ENCODE results near the gene TNS2. TPM values are rescaled to one million over a fixed set of nuclear protein-coding genes. Genes with fewer than 3 reads are reported as not detected.
A peak's percentile ranks its signal among the peaks of the same experiment; 100 is the strongest.

The TNS2 gene
- total and polyA plus RNA-seq, 9 of the 15 experiments (the other 6 are each of a cell fraction or from before 2014, with no cell fraction given), result 0.28 to 3.1 (median 1.2) TPM; not detected in 1

DNA sequence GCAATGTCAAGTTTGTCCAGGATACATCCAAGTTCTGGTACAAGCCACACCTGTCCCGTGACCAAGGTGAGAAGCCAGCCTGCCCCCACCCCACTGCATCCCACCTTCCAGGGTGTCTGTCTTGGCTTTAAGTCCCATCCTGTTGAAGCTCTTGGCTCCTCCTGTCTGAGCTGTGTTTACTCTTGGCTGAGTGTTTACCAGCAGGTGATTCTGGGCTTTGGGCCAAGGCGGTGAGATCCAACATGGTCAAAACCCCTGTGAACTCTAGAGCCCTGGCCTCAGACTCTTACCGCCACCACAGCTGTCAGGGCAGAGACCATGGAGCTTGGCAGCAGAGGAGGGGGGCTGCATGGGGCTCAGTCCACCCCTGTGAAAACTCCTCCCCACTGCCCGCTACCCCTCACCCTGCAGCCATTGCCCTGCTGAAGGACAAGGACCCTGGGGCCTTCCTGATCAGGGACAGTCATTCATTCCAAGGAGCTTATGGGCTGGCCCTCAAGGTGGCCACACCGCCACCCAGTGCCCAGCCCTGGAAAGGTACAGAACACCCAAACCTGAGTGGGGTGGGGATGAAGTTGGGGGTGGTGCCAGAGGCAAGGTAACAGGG is 11.6 kb downstream of the TNS2 start:
- Histone ChIP-seq H3K9ac (ENCODE audit: insufficient read depth in 1 of 2, low read depth in 2 of 2, low read length in 2 of 2) (peak overlapping the region in 1 of 2 experiments; percentile 66; a peak in 1 of 4 replicates), H2AFZ (ENCODE audit: low read depth, low read length) (no peak overlapping the region), H3K79me2 (ENCODE audit: control insufficient read depth, insufficient read depth, low read length) (no peaks in the 10 kb centered on the region), H3K27me3 (ENCODE audit: control insufficient read depth in 2 of 2, insufficient read depth in 2 of 2, low read length in 2 of 2) (no peaks in the 10 kb centered on the region; a peak in 1 of 5 replicates), H3K4me3 (no peak overlapping the region), H4K20me1 (replicated peaks; ENCODE audit: control insufficient read depth, insufficient read depth, low read length) (no peaks in the 10 kb centered on the region), H3K9me1 (ENCODE audit: control insufficient read depth, insufficient read depth, low read length) (no peaks in the 10 kb centered on the region), H3K27ac (ENCODE audit: extremely low read depth, low read depth, low read length) (no peak overlapping the region), H3K9me3 (replicated peaks; ENCODE audit: control insufficient read depth, insufficient read depth, low read depth, low read length) (no peaks in the 10 kb centered on the region), H3K36me3 (ENCODE audit: control insufficient read depth, insufficient read depth, low read length) (peaks cover 6% of the 10 kb centered on the region; the same call in 2 of the 3 replicates), H3K4me1 (replicated peaks in 1 of 2; ENCODE audit: control insufficient read depth in 2 of 2, insufficient read depth in 2 of 2, low read length in 2 of 2) (peaks cover 16 to 55% of the 10 kb centered on the region in 2 experiments; a peak in 4 of 5 replicates), H3K4me2 (ENCODE audit: insufficient read depth, low read length) (no peak overlapping the region)
- WGBS (ENCODE audit: insufficient coverage, low coverage, missing lambda C conversion rate), result 29% methylated on average over 5 of the region's 5 CpGs
- CTCF ChIA-PET (ENCODE audit: low intra/inter-chr PET ratio), result no interaction called here
- intact Hi-C loops (cut with micrococcal nuclease) (loop anchor here (10.0 kb wide), 1 partner anchor 443 kb away; the partner anchor contains the start of genes NPFF and TARBP2), in situ Hi-C loops (cut with MboI) (loop anchor here (10.0 kb wide), 1 partner anchor 143 kb away; the partner anchor contains the start of gene ITGB7)
- DNase-seq (ENCODE audit: extremely low read depth in 1 of 4, low spot score in 3 of 4) (peak in 3 of 4 experiments; percentile 51 to 64 (median 64)), FAIRE-seq (peak; percentile 60), ATAC-seq (peak; percentile 81)
- POLR2A ChIA-PET, result interaction anchor here (0.6 to 1.0 kb wide), 3 partner anchors 10 to 238 kb away, joined by 3 to 4 read pairs (median 3); partner anchors contain the start of gene MYG1
- BruUV-seq (replicated peaks), result no TSS peak
- TF ChIP-seq, protein P1, sequence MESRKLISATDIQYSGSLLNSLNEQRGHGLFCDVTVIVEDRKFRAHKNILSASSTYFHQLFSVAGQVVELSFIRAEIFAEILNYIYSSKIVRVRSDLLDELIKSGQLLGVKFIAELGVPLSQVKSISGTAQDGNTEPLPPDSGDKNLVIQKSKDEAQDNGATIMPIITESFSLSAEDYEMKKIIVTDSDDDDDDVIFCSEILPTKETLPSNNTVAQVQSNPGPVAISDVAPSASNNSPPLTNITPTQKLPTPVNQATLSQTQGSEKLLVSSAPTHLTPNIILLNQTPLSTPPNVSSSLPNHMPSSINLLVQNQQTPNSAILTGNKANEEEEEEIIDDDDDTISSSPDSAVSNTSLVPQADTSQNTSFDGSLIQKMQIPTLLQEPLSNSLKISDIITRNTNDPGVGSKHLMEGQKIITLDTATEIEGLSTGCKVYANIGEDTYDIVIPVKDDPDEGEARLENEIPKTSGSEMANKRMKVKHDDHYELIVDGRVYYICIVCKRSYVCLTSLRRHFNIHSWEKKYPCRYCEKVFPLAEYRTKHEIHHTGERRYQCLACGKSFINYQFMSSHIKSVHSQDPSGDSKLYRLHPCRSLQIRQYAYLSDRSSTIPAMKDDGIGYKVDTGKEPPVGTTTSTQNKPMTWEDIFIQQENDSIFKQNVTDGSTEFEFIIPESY (CRISPR knock-in tag; IDR thresholded peaks at IDR 0.05), result peak; percentile 88
- TF ChIP-seq ZNF134 (CRISPR knock-in tag; conservative IDR thresholded peaks at IDR 0.05), result no peak
- no peak for TF ChIP-seq ZNF717 (CRISPR knock-in tag; IDR thresholded peaks at IDR 0.05)
- TF ChIP-seq, protein P2, sequence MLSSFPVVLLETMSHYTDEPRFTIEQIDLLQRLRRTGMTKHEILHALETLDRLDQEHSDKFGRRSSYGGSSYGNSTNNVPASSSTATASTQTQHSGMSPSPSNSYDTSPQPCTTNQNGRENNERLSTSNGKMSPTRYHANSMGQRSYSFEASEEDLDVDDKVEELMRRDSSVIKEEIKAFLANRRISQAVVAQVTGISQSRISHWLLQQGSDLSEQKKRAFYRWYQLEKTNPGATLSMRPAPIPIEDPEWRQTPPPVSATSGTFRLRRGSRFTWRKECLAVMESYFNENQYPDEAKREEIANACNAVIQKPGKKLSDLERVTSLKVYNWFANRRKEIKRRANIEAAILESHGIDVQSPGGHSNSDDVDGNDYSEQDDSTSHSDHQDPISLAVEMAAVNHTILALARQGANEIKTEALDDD (IDR thresholded peaks at IDR 0.05), result no peak
- no peak for TF ChIP-seq TAF15 (IDR thresholded peaks at IDR 0.05; ENCODE audit: low read depth, low read length)
- no peak for TF ChIP-seq CREB1 (IDR thresholded peaks at IDR 0.05)
- 0 out of 2 replicates have a peak, but pooled peaks have one; percentile 7 for TF ChIP-seq CREB1 (CRISPR knock-in tag; IDR thresholded peaks at IDR 0.05)
- peak; percentile 69; the same call in 1 of the 2 replicates for TF ChIP-seq FOXP1 (CRISPR knock-in tag; IDR thresholded peaks at IDR 0.05)
- TF ChIP-seq JUN (IDR thresholded peaks at IDR 0.05; ENCODE audit: borderline replicate concordance, low read depth, low read length), result no peak
- TF ChIP-seq JUN (CRISPR knock-in tag; IDR thresholded peaks at IDR 0.05; ENCODE audit: borderline replicate concordance), result 0 out of 2 replicates have a peak, but pooled peaks have one; percentile 33
- TF ChIP-seq NR2C1 (IDR thresholded peaks at IDR 0.05), result no peak
- no peak for TF ChIP-seq NR2C1 (tag; IDR thresholded peaks at IDR 0.05)
- TF ChIP-seq TSC22D4 (tag; IDR thresholded peaks at IDR 0.05), result no peak
- no peak for TF ChIP-seq ZKSCAN8 (CRISPR knock-in tag; IDR thresholded peaks at IDR 0.05)
- no peak for TF ChIP-seq ZNF121 (CRISPR knock-in tag; conservative IDR thresholded peaks at IDR 0.05)
- no peak for TF ChIP-seq RBBP5 (IDR thresholded peaks at IDR 0.05; ENCODE audit: borderline replicate concordance, insufficient read depth, low read length, poor library complexity, severe bottlenecking)
- TF ChIP-seq KLF6 (CRISPR knock-in tag; IDR thresholded peaks at IDR 0.05; ENCODE audit: borderline replicate concordance), result no peak
- no peak for TF ChIP-seq ZNF830 (CRISPR knock-in tag; IDR thresholded peaks at IDR 0.05)
- TF ChIP-seq SMARCC2 (IDR thresholded peaks at IDR 0.05; ENCODE audit: low read depth), result no peak
- TF ChIP-seq, protein P3, sequence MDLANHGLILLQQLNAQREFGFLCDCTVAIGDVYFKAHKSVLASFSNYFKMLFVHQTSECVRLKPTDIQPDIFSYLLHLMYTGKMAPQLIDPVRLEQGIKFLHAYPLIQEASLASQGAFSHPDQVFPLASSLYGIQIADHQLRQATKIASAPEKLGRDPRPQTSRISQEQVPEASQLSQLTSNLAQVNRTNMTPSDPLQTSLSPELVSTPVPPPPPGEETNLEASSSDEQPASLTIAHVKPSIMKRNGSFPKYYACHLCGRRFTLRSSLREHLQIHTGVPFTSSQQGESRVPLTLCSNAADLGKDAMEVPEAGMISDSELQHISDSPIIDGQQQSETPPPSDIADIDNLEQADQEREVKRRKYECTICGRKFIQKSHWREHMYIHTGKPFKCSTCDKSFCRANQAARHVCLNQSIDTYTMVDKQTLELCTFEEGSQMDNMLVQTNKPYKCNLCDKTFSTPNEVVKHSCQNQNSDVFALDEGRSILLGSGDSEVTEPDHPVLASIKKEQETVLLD (IDR thresholded peaks at IDR 0.05), result no peak
